Esophagus mucosa (tissue), 1 donor: ENCODE data around the gene KIR2DL4. TPM values are rescaled to one million over a fixed set of nuclear protein-coding genes. Genes with fewer than 3 reads are reported as not detected.

Experiments used
- total RNA-seq: library from RNA; stranded (reverse); gene quantifications from one replicate; pipeline ENCODE4 v1.2.4, GENCODE V29; 2023
- donor health status: DM: yes; HTN: yes; CAD: no.

The KIR2DL4 gene
- total RNA-seq, 1 donor from 2014 or later: not detected

Other genes with a start within 250 kb of the KIR2DL4 start
- gene LILRA2, start 229.8 kb upstream of the KIR2DL4 start, total RNA-seq: not detected
- 0.16 TPM for gene LILRA1, start 210.0 kb upstream of the KIR2DL4 start, total RNA-seq
- gene LILRB1, start 173.1 kb upstream of the KIR2DL4 start, total RNA-seq: 1.3 TPM
- 0.48 TPM for gene LILRB4, start 140.6 kb upstream of the KIR2DL4 start, total RNA-seq
- gene KIR3DL3, start 79.2 kb upstream of the KIR2DL4 start, total RNA-seq: not detected
- gene KIR2DL3, start 65.1 kb upstream of the KIR2DL4 start, total RNA-seq: not detected
- not detected for gene KIR2DL1, start 33.8 kb upstream of the KIR2DL4 start, total RNA-seq
- gene KIR3DL1, start 12.9 kb downstream of the KIR2DL4 start, total RNA-seq: not detected
- gene KIR2DS4, start 29.1 kb downstream of the KIR2DL4 start, total RNA-seq: not detected
- gene KIR3DL2, start 46.8 kb downstream of the KIR2DL4 start, total RNA-seq: not detected
- 0.16 TPM for gene FCAR, start 70.6 kb downstream of the KIR2DL4 start, total RNA-seq
- gene NCR1, start 102.5 kb downstream of the KIR2DL4 start, total RNA-seq: 0.44 TPM
- gene NLRP7, start 143.9 kb downstream of the KIR2DL4 start, total RNA-seq: not detected
- gene NLRP2, start 162.8 kb downstream of the KIR2DL4 start, total RNA-seq: 71.6 TPM
- gene GP6, start 234.7 kb downstream of the KIR2DL4 start, total RNA-seq: 0.40 TPM